Astrocyte (in vitro differentiated cells and primary cell): Measurements from ENCODE around the gene MTUS2. TPM values are rescaled to one million over a fixed set of nuclear protein-coding genes. Genes with fewer than 3 reads are reported as not detected.

Source experiments
- DNase-seq: peaks from one replicate; pipeline ENCODE4 v3.0.0-alpha.2; 2010; ENCODE audit warnings: low read depth
- FAIRE-seq: peaks from 2 replicates; lab custom pipeline; 2011; peaks lifted over from hg19 to GRCh38; lab: Jason Lieb, UNC
- H2AFZ ChIP-seq: 2 replicates; pipeline ENCODE4 v1.6.0; 2012; ENCODE audit warnings: low read depth, low read length, inconsistent platforms
- H3K27ac ChIP-seq: 2 replicates; pipeline ENCODE4 v1.5.1; 2011; ENCODE audit warnings: low read depth, low read length, inconsistent platforms
- H3K27me3 ChIP-seq: 2 replicates; pipeline ENCODE4 v1.6.0; 2011; ENCODE audit warnings: low read length, inconsistent platforms; ENCODE audit not compliant: insufficient read depth
- H3K36me3 ChIP-seq: 2 replicates; pipeline ENCODE4 v1.5.1; 2011; ENCODE audit warnings: low read length, inconsistent platforms; ENCODE audit not compliant: insufficient read depth
- H3K4me1 ChIP-seq: 2 replicates; pipeline ENCODE4 v1.5.1; 2011; ENCODE audit warnings: low read length, inconsistent platforms; ENCODE audit not compliant: insufficient read depth
- H3K4me2 ChIP-seq: 2 replicates; pipeline ENCODE4 v1.6.0; 2012; ENCODE audit warnings: low read length, inconsistent platforms
- H3K4me3 ChIP-seq: 2 replicates; pipeline ENCODE4 v1.5.1; 2011; ENCODE audit warnings: low read depth, mild to moderate bottlenecking, low read length, inconsistent platforms; ENCODE audit not compliant: insufficient read depth
- H3K79me2 ChIP-seq: 2 replicates; pipeline ENCODE4 v1.6.0; 2012; ENCODE audit warnings: mild to moderate bottlenecking, low read length, inconsistent platforms; ENCODE audit not compliant: insufficient read depth
- H3K9ac ChIP-seq: 2 replicates; pipeline ENCODE4 v1.6.0; 2012; ENCODE audit warnings: mild to moderate bottlenecking, low read length, inconsistent platforms
- H3K9me3 ChIP-seq: 2 replicates; pipeline ENCODE4 v1.5.1; 2012; ENCODE audit warnings: low read depth, mild to moderate bottlenecking, low read length, inconsistent platforms; ENCODE audit not compliant: insufficient read depth
- H4K20me1 ChIP-seq: 2 replicates; pipeline ENCODE4 v1.6.0; 2012; ENCODE audit warnings: low read length, inconsistent platforms; ENCODE audit not compliant: insufficient read depth
- H3K27ac Mint-ChIP-seq: one replicate; pipeline ENCODE4 v1.8.0; 2021; ENCODE audit warnings: mild to moderate bottlenecking, mixed read lengths; ENCODE audit not compliant: unreplicated experiment
- H3K27me3 Mint-ChIP-seq: one replicate; pipeline ENCODE4 v1.8.0; 2021; ENCODE audit warnings: low read depth, mixed read lengths; ENCODE audit not compliant: unreplicated experiment
- H3K36me3 Mint-ChIP-seq: one replicate; pipeline ENCODE4 v1.8.0; 2021; ENCODE audit warnings: low read depth, mixed read lengths; ENCODE audit not compliant: unreplicated experiment
- H3K4me1 Mint-ChIP-seq: one replicate; pipeline ENCODE4 v1.8.0; 2021; ENCODE audit warnings: low read depth, mixed read lengths; ENCODE audit not compliant: unreplicated experiment
- H3K4me3 Mint-ChIP-seq: one replicate; pipeline ENCODE4 v1.8.0; 2021; ENCODE audit warnings: mild to moderate bottlenecking, moderate library complexity, mixed read lengths; ENCODE audit not compliant: unreplicated experiment
- H3K9me3 Mint-ChIP-seq: one replicate; pipeline ENCODE4 v1.8.0; 2021; ENCODE audit warnings: mild to moderate bottlenecking, mixed read lengths; ENCODE audit not compliant: unreplicated experiment
- CTCF ChIP-seq: IDR thresholded peaks from 2 replicates; pipeline ENCODE4 v1.5.1; 2011; ENCODE audit warnings: low read depth, mild to moderate bottlenecking, inconsistent platforms, low read length, moderate library complexity; ENCODE audit not compliant: insufficient read depth
- EZH2 ChIP-seq: IDR thresholded peaks from 2 replicates; pipeline ENCODE4 v1.6.1; 2012; ENCODE audit warnings: mild to moderate bottlenecking, low read length, inconsistent platforms; ENCODE audit not compliant: insufficient read depth
- total RNA-seq: library from RNA; stranded (reverse); gene quantifications from 2 replicates; pipeline ENCODE4 v1.2.1, GENCODE V29; 2021

Gene MTUS2
- total RNA-seq, 1 donor from 2014 or later = 0.50 TPM

- H3K4me3 Mint-ChIP-seq = no peak overlapping the region
- no peaks in the 10 kb centered on the region for H3K9me3 Mint-ChIP-seq
- TF ChIP-seq EZH2 = no peak
- TF ChIP-seq CTCF = no peak
- H3K36me3 ChIP-seq = no peaks in the 10 kb centered on the region
- H3K79me2 ChIP-seq = no peaks in the 10 kb centered on the region
- FAIRE-seq (peak; percentile 58), DNase-seq (peak; percentile 79)
- H3K4me1 ChIP-seq = peaks cover 10% of the 10 kb centered on the region
- no peaks in the 10 kb centered on the region for H3K36me3 Mint-ChIP-seq
- no peak overlapping the region for H2AFZ ChIP-seq
- H4K20me1 ChIP-seq = no peaks in the 10 kb centered on the region
- no peak overlapping the region for H3K4me3 ChIP-seq
- no peak overlapping the region for H3K9ac ChIP-seq
- H3K27me3 ChIP-seq = peaks cover 8% of the 10 kb centered on the region
- no peak overlapping the region for H3K27ac Mint-ChIP-seq
- no peak overlapping the region for H3K27ac ChIP-seq
- peaks cover 6% of the 10 kb centered on the region for H3K9me3 ChIP-seq
- peak overlapping the region; percentile 24 for H3K4me2 ChIP-seq
- H3K4me1 Mint-ChIP-seq = peaks cover 11% of the 10 kb centered on the region
- H3K27me3 Mint-ChIP-seq = peaks cover 2% of the 10 kb centered on the region
Measured at GRCh38 chr13:29465741-29466293, 645.7 kb downstream of the MTUS2 start.

GRCh38 chr13:29471551-29471950, 651.4 kb downstream of the MTUS2 start:
- H3K27ac ChIP-seq = no peak overlapping the region
- no peaks in the 10 kb centered on the region for H3K79me2 ChIP-seq
- H3K27me3 ChIP-seq = no peaks in the 10 kb centered on the region
- no peak overlapping the region for H3K27ac Mint-ChIP-seq
- no peak overlapping the region for H3K4me2 ChIP-seq
- no peaks in the 10 kb centered on the region for H3K36me3 ChIP-seq
- H4K20me1 ChIP-seq = no peaks in the 10 kb centered on the region
- H3K4me1 Mint-ChIP-seq = no peaks in the 10 kb centered on the region
- no peaks in the 10 kb centered on the region for H3K9me3 Mint-ChIP-seq
- H3K4me1 ChIP-seq = no peaks in the 10 kb centered on the region
- FAIRE-seq = no peak
- no peak overlapping the region for H3K4me3 Mint-ChIP-seq
- no peak overlapping the region for H3K4me3 ChIP-seq
- DNase-seq = no peak
- H3K27me3 Mint-ChIP-seq = peaks cover 2% of the 10 kb centered on the region
- no peaks in the 10 kb centered on the region for H3K36me3 Mint-ChIP-seq
- H3K9me3 ChIP-seq = no peaks in the 10 kb centered on the region
- TF ChIP-seq CTCF (no peak), EZH2 (no peak)
- no peak overlapping the region for H3K9ac ChIP-seq
- H2AFZ ChIP-seq = no peak overlapping the region

- DNase-seq (peak; percentile 46), FAIRE-seq (no peak)
- H3K36me3 Mint-ChIP-seq = no peaks in the 10 kb centered on the region
- H3K4me3 ChIP-seq = no peak overlapping the region
- H3K27ac Mint-ChIP-seq = peak overlapping the region; percentile 14
- peaks cover 2% of the 10 kb centered on the region for H3K27me3 Mint-ChIP-seq
- H3K4me2 ChIP-seq = no peak overlapping the region
- no peak overlapping the region for H3K4me3 Mint-ChIP-seq
- no peaks in the 10 kb centered on the region for H3K27me3 ChIP-seq
- no peak overlapping the region for H3K27ac ChIP-seq
- H3K4me1 ChIP-seq = no peaks in the 10 kb centered on the region
- H3K4me1 Mint-ChIP-seq = no peaks in the 10 kb centered on the region
- H3K36me3 ChIP-seq = no peaks in the 10 kb centered on the region
- no peak overlapping the region for H3K9ac ChIP-seq
- H3K9me3 ChIP-seq = no peaks in the 10 kb centered on the region
- H4K20me1 ChIP-seq = no peaks in the 10 kb centered on the region
- H2AFZ ChIP-seq = no peak overlapping the region
- TF ChIP-seq CTCF (peak; percentile 99), EZH2 (no peak)
- no peaks in the 10 kb centered on the region for H3K9me3 Mint-ChIP-seq
- no peaks in the 10 kb centered on the region for H3K79me2 ChIP-seq
Measured at GRCh38 chr13:29472332-29472961, 652.3 kb downstream of the MTUS2 start.
